Transverse colon (tissue), 4 donors: ENCODE data around the gene ZNF600.

ENCODE experiments used
- CTCF ChIP-seq, 5 experiments: fragments of 200-600 bp in 3 of 5; fragments of 450-650 bp in 2 of 5; sonication (generic) in 3 of 5; IDR thresholded peaks; 1 replicate in 2 of 5; 2 replicates in 3 of 5; pipeline ENCODE4 v1.5.1; 2016 to 2017; ENCODE audit warnings: antibody characterized with exemption in 5 of 5, inconsistent platforms in 3 of 5, mild to moderate bottlenecking in 2 of 5, moderate library complexity in 1 of 5
- EP300 ChIP-seq: sonication (generic); formaldehyde crosslinking; IDR thresholded peaks from one replicate; pipeline ENCODE4 v1.6.1; 2017; ENCODE audit warnings: antibody characterized with exemption, low read depth
- POLR2AphosphoS5 ChIP-seq, 3 donors: sonication (generic); formaldehyde crosslinking; IDR thresholded peaks; one replicate each; pipeline ENCODE4 v1.6.1; 2016; ENCODE audit warnings: antibody characterized with exemption in 3 of 3

- TF ChIP-seq EP300 (no peak), CTCF (IDR thresholded peaks at IDR 0.05) (no peak), POLR2AphosphoS5 (IDR thresholded peaks at IDR 0.05) (no peak)
Observed at GRCh38 chr19:52809801-52810200, 23.2 kb upstream of the ZNF600 start.
